HG03139 (cell line): ENCODE results near the gene BRD1.

Source experiments
- ATAC-seq: cut with Tn5 transposase; IDR thresholded peaks from one replicate; pipeline ENCODE4 v1.9.1; 2021; ENCODE audit not compliant: unreplicated experiment

Gene BRD1

GRCh38 chr22:49803737-49804375 lies 23.8 kb downstream of the BRD1 start:
- ATAC-seq, result no peak

- ATAC-seq, result no peak
These were observed 24.5 kb downstream of the BRD1 start for GRCh38 chr22:49803134-49803533.

DNA sequence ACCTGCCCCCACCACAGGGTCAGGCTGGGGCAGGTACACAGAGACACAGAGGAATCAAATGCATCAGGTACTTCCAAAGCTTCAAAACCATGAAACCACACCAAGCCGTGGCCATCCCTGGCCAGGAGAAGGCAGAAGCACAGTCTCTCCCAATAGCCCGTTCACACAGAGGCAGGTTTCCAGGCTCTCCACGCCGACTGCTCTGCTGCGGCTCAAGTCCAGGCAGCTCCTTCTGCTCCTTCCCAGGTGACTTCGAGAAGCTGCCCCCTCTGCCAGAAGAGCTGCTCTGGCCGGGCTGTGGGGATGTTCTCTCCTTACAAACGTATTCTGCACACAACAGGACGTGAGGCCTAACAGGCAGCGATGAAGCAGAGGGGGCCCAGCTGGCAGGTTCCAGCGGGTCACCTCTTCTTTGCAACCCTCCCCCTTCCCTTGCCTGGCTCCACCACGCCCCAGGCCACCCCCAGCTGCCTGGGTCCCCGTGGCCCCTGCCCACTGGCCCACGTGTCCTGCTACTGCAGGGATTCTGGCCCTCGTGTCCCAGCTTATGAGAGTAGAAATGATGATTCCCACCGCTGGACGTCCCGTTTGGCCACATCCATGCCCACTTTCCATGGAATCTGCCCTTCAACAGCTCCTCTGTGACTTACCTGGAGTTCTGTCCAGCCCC lies 26.1 kb downstream of the BRD1 start:
- no peak for ATAC-seq

DNA sequence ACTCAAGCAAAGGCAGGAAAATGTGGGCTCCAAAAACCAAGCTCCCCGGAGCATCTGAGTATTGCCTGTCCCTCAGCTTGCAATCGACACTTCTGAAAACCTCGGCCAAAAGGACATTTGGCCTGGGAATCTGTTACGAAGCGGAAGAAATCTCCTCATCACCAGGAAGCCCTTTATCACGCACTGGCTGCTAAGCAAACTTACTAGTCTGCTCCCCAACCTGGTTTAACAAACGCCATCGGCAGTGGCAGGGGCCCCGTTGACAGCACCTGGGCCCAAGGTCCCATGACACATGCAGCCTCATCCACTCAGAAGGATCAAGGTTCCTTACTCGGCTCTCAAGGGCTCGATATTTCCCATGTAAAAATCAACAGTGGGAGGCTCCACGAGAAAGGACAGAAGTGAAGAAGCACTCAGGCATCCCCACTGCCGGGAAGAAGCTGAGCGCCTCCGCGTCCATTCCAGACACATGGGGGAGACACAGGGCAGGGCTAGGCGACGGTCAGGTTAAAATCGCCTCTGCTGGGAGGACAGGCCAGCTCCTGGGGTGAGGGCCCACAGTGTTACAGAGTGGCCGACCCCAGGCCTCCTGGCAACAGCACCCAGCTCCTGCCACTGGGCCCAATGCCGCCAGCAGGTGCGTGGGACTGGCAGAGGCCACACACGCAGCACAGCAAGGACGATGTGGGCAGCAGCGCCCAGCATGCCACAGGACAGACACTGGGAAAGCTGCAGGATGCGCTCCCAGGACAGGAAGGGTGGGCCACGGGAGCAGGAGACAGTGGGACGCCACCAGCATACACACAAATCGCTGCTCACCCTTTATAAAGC lies 27.1 kb downstream of the BRD1 start:
- ATAC-seq, result no peak

DNA sequence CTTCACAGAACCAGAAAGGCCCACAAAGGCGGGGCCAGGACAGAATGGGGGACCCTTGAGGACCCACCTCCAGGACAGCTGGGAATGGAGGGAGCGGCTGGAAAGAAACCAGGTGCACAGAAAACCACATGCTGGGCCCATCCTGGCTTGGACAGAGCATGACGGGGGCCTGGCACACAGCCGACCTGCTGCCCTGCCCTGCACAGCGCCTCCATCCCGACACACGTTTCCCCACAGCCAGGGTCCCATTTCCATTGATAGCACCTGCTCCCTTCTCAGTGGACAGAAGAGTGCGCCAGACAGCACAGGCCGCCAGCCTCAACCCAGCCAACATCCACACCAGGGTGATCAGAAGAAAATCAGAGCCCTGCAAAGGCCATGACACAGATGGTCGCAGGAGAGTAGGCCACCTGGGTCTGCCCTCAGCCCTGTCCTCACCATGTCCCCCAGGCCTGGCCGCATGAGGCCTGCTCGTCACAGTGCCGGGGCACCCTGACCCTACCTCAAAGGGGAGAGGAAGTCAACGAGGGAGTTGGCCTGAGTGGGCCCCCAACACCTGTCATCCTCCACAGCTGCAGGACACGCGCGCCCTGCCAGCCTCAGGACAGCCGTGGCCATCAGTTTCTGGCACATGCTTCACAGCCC lies 28.1 kb downstream of the BRD1 start:
- no peak for ATAC-seq

- ATAC-seq, result no peak
These were observed 29.1 kb downstream of the BRD1 start for GRCh38 chr22:49798486-49799151.

GRCh38 chr22:49797706-49798105 lies 30.0 kb downstream of the BRD1 start:
- no peak for ATAC-seq

- ATAC-seq, result no peak
These were observed 30.9 kb downstream of the BRD1 start for GRCh38 chr22:49796596-49797270.

DNA sequence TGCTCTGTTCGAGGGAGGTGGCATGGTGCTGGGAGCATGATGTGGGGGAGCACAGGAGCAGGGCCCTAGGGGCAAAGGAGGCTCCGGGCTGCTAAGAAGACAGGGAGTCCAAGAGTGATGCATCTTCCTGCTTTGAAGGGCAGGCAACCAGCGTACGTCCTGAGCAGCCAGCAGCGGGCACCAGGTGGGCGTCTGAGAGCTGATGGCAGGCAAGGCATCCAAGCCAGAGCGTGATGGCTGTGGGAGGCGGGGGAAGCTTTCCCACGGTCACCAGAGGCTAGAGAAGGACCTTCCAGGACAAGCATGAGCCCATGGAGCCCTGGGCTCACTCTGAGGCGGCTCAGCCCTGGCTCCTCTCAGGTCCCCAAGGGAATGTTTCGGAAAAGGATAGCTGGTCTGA lies 32.2 kb downstream of the BRD1 start:
- ATAC-seq, result no peak

GRCh38 chr22:49793871-49794270 lies 33.8 kb downstream of the BRD1 start:
- ATAC-seq, result no peak

- no peak for ATAC-seq
These were observed 34.4 kb downstream of the BRD1 start for GRCh38 chr22:49793296-49793695.

DNA sequence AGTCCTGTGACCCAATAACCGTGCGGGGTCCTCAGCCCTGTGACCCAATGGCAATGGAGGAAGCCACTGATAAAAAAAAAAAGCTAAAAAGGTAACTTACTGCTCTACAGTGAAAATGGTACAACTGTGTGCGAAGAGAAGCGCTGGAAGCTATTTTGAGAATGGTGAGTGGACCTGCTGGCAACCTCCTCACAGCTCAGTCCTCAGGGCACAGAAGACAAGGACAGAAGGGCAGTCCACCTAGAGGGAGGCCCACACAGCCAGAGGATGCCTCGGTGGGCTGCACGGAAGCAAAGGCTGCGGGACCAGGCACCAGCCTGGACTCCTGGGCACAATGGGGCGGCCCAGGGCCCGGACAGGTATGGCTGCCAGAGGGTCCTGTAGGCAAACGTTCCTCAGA lies 35.6 kb downstream of the BRD1 start:
- ATAC-seq, result no peak

DNA sequence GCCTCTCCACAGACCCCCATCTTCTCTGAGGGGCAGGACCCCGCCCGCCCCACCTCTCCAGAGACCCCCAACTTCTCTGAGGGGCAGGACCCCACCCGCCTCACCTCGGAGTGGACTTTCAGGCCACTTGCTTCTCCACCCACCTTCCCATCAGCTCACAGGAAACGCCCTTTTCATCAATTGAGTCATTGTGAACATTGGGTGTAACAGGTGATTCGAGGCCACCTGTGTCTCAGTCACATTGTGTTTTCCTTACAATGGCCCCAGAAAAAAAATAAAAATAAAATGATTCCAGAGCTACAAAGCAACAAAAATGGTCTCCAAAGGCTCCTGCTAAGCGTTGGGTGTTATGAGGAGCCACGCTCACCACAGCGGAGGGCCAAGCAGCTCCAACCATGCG lies 36.0 kb downstream of the BRD1 start:
- no peak for ATAC-seq

- no peak for ATAC-seq
These were observed 36.8 kb downstream of the BRD1 start for GRCh38 chr22:49790912-49791311.

- no peak for ATAC-seq
These were observed 38.2 kb downstream of the BRD1 start for GRCh38 chr22:49789289-49790141.

DNA sequence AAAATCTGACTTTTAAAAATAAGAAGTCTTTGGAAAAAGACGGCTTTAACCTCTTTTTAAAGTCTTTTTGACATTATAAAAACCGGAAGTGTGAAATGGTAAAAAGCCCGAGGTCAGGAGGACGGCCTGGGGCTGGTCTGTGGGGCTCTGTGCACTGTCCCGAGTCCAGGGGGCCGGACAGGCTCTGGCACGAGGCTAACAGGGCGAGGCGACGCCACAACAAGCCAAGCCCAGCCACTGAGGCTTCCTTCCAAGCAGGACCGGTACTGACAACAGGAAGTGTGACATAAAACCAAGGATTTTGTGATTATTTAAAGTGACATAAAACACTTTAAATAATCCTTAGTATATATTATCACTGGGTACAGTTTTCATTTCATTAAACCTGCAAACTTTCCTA lies 39.2 kb downstream of the BRD1 start:
- no peak for ATAC-seq

DNA sequence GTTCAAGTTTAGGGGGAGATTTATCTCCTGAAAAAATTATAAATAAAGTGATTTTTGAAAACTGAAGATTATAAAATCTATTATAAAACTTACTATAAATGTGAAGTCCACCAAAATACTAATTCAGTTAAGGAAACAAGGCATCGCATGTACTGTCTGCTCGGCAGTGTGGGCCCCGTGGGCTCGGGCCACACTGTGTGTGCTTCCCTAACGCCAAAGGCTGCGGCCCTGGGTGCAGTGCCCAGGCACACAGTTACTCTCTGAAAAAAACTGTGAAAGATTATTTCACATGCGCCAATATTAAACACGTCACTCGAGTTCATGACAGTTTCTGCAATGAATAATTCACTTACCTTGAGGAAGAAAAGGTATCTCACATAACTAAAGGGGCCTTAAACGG lies 39.8 kb downstream of the BRD1 start:
- no peak for ATAC-seq

GRCh38 chr22:49786976-49787706 lies 40.5 kb downstream of the BRD1 start:
- no peak for ATAC-seq
